ENCODE results near the gene TMED5.

Gene TMED5

GRCh38 chr1:93180723-93181613 lies 755 bp upstream of the TMED5 start, which contains the start of gene CCDC18 (continued):
- TF ChIP-seq ZNF580 (tag by site-specific recombination; IDR thresholded peaks at IDR 0.05) (peak; percentile 73; the same call in 1 of the 2 replicates), ZBTB6 (tag by site-specific recombination; IDR thresholded peaks at IDR 0.05) (no peak), SP3 (tag by site-specific recombination; IDR thresholded peaks at IDR 0.05) (no peak; the same call in 1 of the 2 replicates), KLF8 (tag by site-specific recombination; IDR thresholded peaks at IDR 0.05) (no peak), ZNF585B (tag by site-specific recombination; IDR thresholded peaks at IDR 0.05) (no peak), ZNF2 (tag by site-specific recombination; IDR thresholded peaks at IDR 0.05) (peak; percentile 72), EGR2 (tag by site-specific recombination; IDR thresholded peaks at IDR 0.05; ENCODE audit: low read depth) (no peak), ZNF354C (tag by site-specific recombination; IDR thresholded peaks at IDR 0.05; ENCODE audit: borderline replicate concordance, low read depth) (no peak), BCL6B (tag by site-specific recombination; IDR thresholded peaks at IDR 0.05) (no peak), ZNF133 (tag by site-specific recombination; IDR thresholded peaks at IDR 0.05) (no peak), ZBTB10 (tag by site-specific recombination; IDR thresholded peaks at IDR 0.05) (peak; percentile 64; the same call in 1 of the 2 replicates), PRDM1 (tag by site-specific recombination; IDR thresholded peaks at IDR 0.05) (0 out of 2 replicates have a peak, but pooled peaks have one; percentile 6), ZNF311 (tag by site-specific recombination; IDR thresholded peaks at IDR 0.05; ENCODE audit: borderline replicate concordance) (no peak), PRDM10 (tag by site-specific recombination; IDR thresholded peaks at IDR 0.05) (peak; percentile 66), KLF1 (tag by site-specific recombination; IDR thresholded peaks at IDR 0.05) (no peak; the same call in 1 of the 2 replicates), GFI1B (tag by site-specific recombination; IDR thresholded peaks at IDR 0.05) (no peak), BCL11A (tag by site-specific recombination; IDR thresholded peaks at IDR 0.05; ENCODE audit: low read depth) (no peak), ZNF416 (tag by site-specific recombination; IDR thresholded peaks at IDR 0.05) (no peak), ZNF398 (tag by site-specific recombination; IDR thresholded peaks at IDR 0.05) (no peak), ZBTB8A (tag by site-specific recombination; IDR thresholded peaks at IDR 0.05) (peak; percentile 17; the same call in 1 of the 2 replicates), ZNF704 (tag by site-specific recombination; IDR thresholded peaks at IDR 0.05) (no peak), ZBTB11 (tag by site-specific recombination; conservative IDR thresholded peaks at IDR 0.05; ENCODE audit: low read depth) (peak; percentile 72)
